IPS-18a (cell line): ENCODE results near the gene SMIM33.
A peak's percentile ranks its signal among the peaks of the same experiment; 100 is the strongest.

Experiments
- H3K27ac ChIP-seq: one replicate; pipeline ENCODE4 v1.5.1; 2013; ENCODE audit warnings: low read length
- H3K27me3 ChIP-seq: one replicate; pipeline ENCODE4 v1.6.1; 2013; ENCODE audit warnings: mild to moderate bottlenecking, low read length; ENCODE audit not compliant: control insufficient read depth, insufficient read depth
- H3K36me3 ChIP-seq: one replicate; pipeline ENCODE4 v1.6.1; 2013; ENCODE audit warnings: low read depth, low read length; ENCODE audit not compliant: control insufficient read depth
- H3K4me1 ChIP-seq: one replicate; pipeline ENCODE4 v1.6.1; 2013; ENCODE audit warnings: low read depth, low read length; ENCODE audit not compliant: control insufficient read depth
- H3K4me3 ChIP-seq: one replicate; pipeline ENCODE4 v1.5.1; 2013; ENCODE audit warnings: low read length
- H3K9ac ChIP-seq: one replicate; pipeline ENCODE4 v1.6.1; 2013; ENCODE audit warnings: mild to moderate bottlenecking, low read length, moderate library complexity
- H3K9me3 ChIP-seq: one replicate; pipeline ENCODE4 v1.6.1; 2013; ENCODE audit warnings: low read depth, low read length; ENCODE audit not compliant: control insufficient read depth

The SMIM33 gene

GRCh38 chr5:139458580-139459407 is 12.0 kb upstream of the SMIM33 start:
- no peak overlapping the region for H3K9ac ChIP-seq

GRCh38 chr5:139459451-139459934 is 11.3 kb upstream of the SMIM33 start:
- Histone ChIP-seq H3K27ac (no peak overlapping the region), H3K36me3 (no peaks in the 10 kb centered on the region), H3K9ac (no peak overlapping the region), H3K4me1 (peaks cover 20% of the 10 kb centered on the region), H3K4me3 (no peak overlapping the region), H3K27me3 (no peaks in the 10 kb centered on the region), H3K9me3 (no peaks in the 10 kb centered on the region)

More at GRCh38 chr5:139458580-139459407, 12.0 kb upstream of the SMIM33 start:
- H3K36me3 ChIP-seq = no peaks in the 10 kb centered on the region
- H3K4me1 ChIP-seq = peaks cover 20% of the 10 kb centered on the region
- H3K27me3 ChIP-seq = no peaks in the 10 kb centered on the region
- H3K4me3 ChIP-seq = no peak overlapping the region
- no peaks in the 10 kb centered on the region for H3K9me3 ChIP-seq
- H3K27ac ChIP-seq = no peak overlapping the region

- H3K9me3 ChIP-seq = no peaks in the 10 kb centered on the region
- H3K4me1 ChIP-seq = peaks cover 20% of the 10 kb centered on the region
- no peak overlapping the region for H3K27ac ChIP-seq
- no peaks in the 10 kb centered on the region for H3K36me3 ChIP-seq
- no peaks in the 10 kb centered on the region for H3K27me3 ChIP-seq
- no peak overlapping the region for H3K4me3 ChIP-seq
- H3K9ac ChIP-seq = no peak overlapping the region
Observed at GRCh38 chr5:139460455-139460854, 10.3 kb upstream of the SMIM33 start.

- no peaks in the 10 kb centered on the region for H3K36me3 ChIP-seq
- no peak overlapping the region for H3K27ac ChIP-seq
- no peak overlapping the region for H3K9ac ChIP-seq
- no peaks in the 10 kb centered on the region for H3K27me3 ChIP-seq
- H3K4me3 ChIP-seq = no peak overlapping the region
- peaks cover 20% of the 10 kb centered on the region for H3K4me1 ChIP-seq
- H3K9me3 ChIP-seq = no peaks in the 10 kb centered on the region
Observed at GRCh38 chr5:139461176-139461575, 9.6 kb upstream of the SMIM33 start.

- Histone ChIP-seq H3K4me3 (no peak overlapping the region), H3K27ac (no peak overlapping the region), H3K9me3 (no peaks in the 10 kb centered on the region), H3K36me3 (no peaks in the 10 kb centered on the region), H3K9ac (no peak overlapping the region), H3K27me3 (no peaks in the 10 kb centered on the region), H3K4me1 (peaks cover 20% of the 10 kb centered on the region)
Observed at GRCh38 chr5:139461698-139462097, 9.1 kb upstream of the SMIM33 start.

- peaks cover 20% of the 10 kb centered on the region for H3K4me1 ChIP-seq
- no peak within 1 kb of the TSS for H3K9ac ChIP-seq
- H3K9me3 ChIP-seq = no peaks in the 10 kb centered on the region
- no peaks in the 10 kb centered on the region for H3K36me3 ChIP-seq
- no peak within 1 kb of the TSS for H3K27ac ChIP-seq
- no peak within 1 kb of the TSS for H3K4me3 ChIP-seq
- no peaks in the 10 kb centered on the region for H3K27me3 ChIP-seq
Observed at GRCh38 chr5:139462586-139463276, 8.1 kb upstream of the SMIM33 start, which contains the start of gene ECSCR. Gene ECSCR (minus strand): TSS chr5:139462743. CDS start chr5:139462670, 73 bp downstream.

- peaks cover 16% of the 10 kb centered on the region for H3K4me1 ChIP-seq
- H3K4me3 ChIP-seq = no peak overlapping the region
- H3K9ac ChIP-seq = no peak overlapping the region
- H3K27ac ChIP-seq = no peak overlapping the region
- H3K36me3 ChIP-seq = no peaks in the 10 kb centered on the region
- no peaks in the 10 kb centered on the region for H3K9me3 ChIP-seq
- H3K27me3 ChIP-seq = no peaks in the 10 kb centered on the region
Observed at GRCh38 chr5:139468421-139468931, 2.3 kb upstream of the SMIM33 start.

GRCh38 chr5:139472386-139473030 is 1.7 kb downstream of the SMIM33 start:
- Histone ChIP-seq H3K27me3 (no peaks in the 10 kb centered on the region), H3K4me3 (peak overlapping the region; percentile 32), H3K9me3 (no peaks in the 10 kb centered on the region), H3K36me3 (no peaks in the 10 kb centered on the region), H3K27ac (no peak overlapping the region), H3K9ac (peak overlapping the region; percentile 44), H3K4me1 (peaks cover 23% of the 10 kb centered on the region)

GRCh38 chr5:139473105-139473504 is 2.3 kb downstream of the SMIM33 start:
- H3K9ac ChIP-seq = peak overlapping the region; percentile 44
- H3K27me3 ChIP-seq = no peaks in the 10 kb centered on the region
- H3K4me3 ChIP-seq = peak overlapping the region; percentile 32
- H3K27ac ChIP-seq = peak overlapping the region; percentile 39
- no peaks in the 10 kb centered on the region for H3K36me3 ChIP-seq
- H3K4me1 ChIP-seq = peaks cover 23% of the 10 kb centered on the region
- H3K9me3 ChIP-seq = no peaks in the 10 kb centered on the region

GRCh38 chr5:139473565-139473964 is 2.8 kb downstream of the SMIM33 start:
- Histone ChIP-seq H3K9ac (peak overlapping the region; percentile 44), H3K36me3 (no peaks in the 10 kb centered on the region), H3K27me3 (no peaks in the 10 kb centered on the region), H3K27ac (peak overlapping the region; percentile 39), H3K4me1 (peaks cover 23% of the 10 kb centered on the region), H3K4me3 (peak overlapping the region; percentile 32), H3K9me3 (no peaks in the 10 kb centered on the region)
